Osteoblast (primary cell): ENCODE data around the gene FAM83E. TPM values are rescaled to one million over a fixed set of nuclear protein-coding genes. Genes with fewer than 3 reads are reported as not detected.

Experiments used
- DNase-seq: peaks from one replicate; pipeline ENCODE4 v3.0.0; 2011; ENCODE audit warnings: low spot score, mixed read lengths; ENCODE audit not compliant: insufficient read length; ENCODE audit errors: missing footprints
- H2AFZ ChIP-seq: 2 replicates; pipeline ENCODE4 v1.6.0; 2011; ENCODE audit warnings: mild to moderate bottlenecking, low read length
- H3K27ac ChIP-seq: 2 replicates; pipeline ENCODE4 v1.5.1; 2011; ENCODE audit warnings: mild to moderate bottlenecking, low read depth, low read length, moderate library complexity
- H3K27me3 ChIP-seq: 2 replicates; pipeline ENCODE4 v1.6.0; 2012; ENCODE audit warnings: mild to moderate bottlenecking, control low read depth, inconsistent platforms, low read length, moderate library complexity; ENCODE audit not compliant: insufficient read depth
- H3K36me3 ChIP-seq: 2 replicates; pipeline ENCODE4 v1.5.1; 2011; ENCODE audit warnings: mild to moderate bottlenecking, low read length, control low read depth, moderate library complexity; ENCODE audit not compliant: insufficient read depth
- H3K4me1 ChIP-seq: 2 replicates; pipeline ENCODE4 v1.5.1; 2011; ENCODE audit warnings: mild to moderate bottlenecking, low read length, control low read depth, moderate library complexity; ENCODE audit not compliant: insufficient read depth
- H3K4me2 ChIP-seq: 2 replicates; pipeline ENCODE4 v1.6.0; 2011; ENCODE audit warnings: mild to moderate bottlenecking, low read length; ENCODE audit not compliant: insufficient read depth
- H3K4me3 ChIP-seq: fragments of 200-600 bp; sonication (generic); 3 replicates; pipeline ENCODE4 v1.5.1; 2012; ENCODE audit warnings: mild to moderate bottlenecking, low read length, inconsistent platforms; ENCODE audit not compliant: insufficient read depth
- H3K79me2 ChIP-seq: 2 replicates; pipeline ENCODE4 v1.6.0; 2012; ENCODE audit warnings: mild to moderate bottlenecking, low read length, control low read depth, inconsistent platforms; ENCODE audit not compliant: insufficient read depth
- H3K9me3 ChIP-seq: 2 replicates; pipeline ENCODE4 v1.5.1; 2011; ENCODE audit warnings: low read depth, low read length, control low read depth
- H4K20me1 ChIP-seq: 2 replicates; pipeline ENCODE4 v1.6.0; 2012; ENCODE audit warnings: mild to moderate bottlenecking, low read length, control low read depth; ENCODE audit not compliant: insufficient read depth
- CTCF ChIP-seq: IDR thresholded peaks from 2 replicates; pipeline ENCODE4 v1.5.1; 2011; ENCODE audit warnings: mild to moderate bottlenecking, low read depth, low read length, moderate library complexity; ENCODE audit errors: extremely low read depth
- total RNA-seq: library from RNA; depleted of rRNA; stranded (reverse); fragments of >200 nt; gene quantifications from 2 replicates; pipeline ENCODE4 v1.2.3, GENCODE V29; 2012

FAM83E gene
- total RNA-seq, 1 donor = not detected

- Histone ChIP-seq H3K27me3 (no peaks in the 10 kb centered on the region), H2AFZ (peak overlapping the region; percentile 86), H3K27ac (peak overlapping the region; percentile 93), H3K79me2 (peaks cover 48% of the 10 kb centered on the region), H3K36me3 (peaks cover 33% of the 10 kb centered on the region), H4K20me1 (peaks cover 40% of the 10 kb centered on the region), H3K9me3 (no peaks in the 10 kb centered on the region), H3K4me3 (peak overlapping the region; percentile 100), H3K4me1 (peaks cover 33% of the 10 kb centered on the region), H3K4me2 (peak overlapping the region; percentile 88)
- peak; percentile 58 for DNase-seq
- TF ChIP-seq CTCF = no peak
Observed at GRCh38 chr19:48619692-48620585, 5.1 kb upstream of the FAM83E start.

- H2AFZ ChIP-seq = peak within 1 kb of the TSS; percentile 86
- peak within 1 kb of the TSS; percentile 88 for H3K4me2 ChIP-seq
- H3K4me3 ChIP-seq = peak within 1 kb of the TSS; percentile 100
- no peaks in the 10 kb centered on the region for H3K27me3 ChIP-seq
- H3K4me1 ChIP-seq = peaks cover 29% of the 10 kb centered on the region
- H3K36me3 ChIP-seq = peaks cover 35% of the 10 kb centered on the region
- DNase-seq = peak; percentile 99
- no peaks in the 10 kb centered on the region for H3K9me3 ChIP-seq
- peak within 1 kb of the TSS; percentile 93 for H3K27ac ChIP-seq
- TF ChIP-seq CTCF = no peak
- peaks cover 41% of the 10 kb centered on the region for H4K20me1 ChIP-seq
- peaks cover 48% of the 10 kb centered on the region for H3K79me2 ChIP-seq
Observed at GRCh38 chr19:48618916-48619691, 4.2 kb upstream of the FAM83E start, which contains the start of the genes RPL18 and SPHK2. RPL18 (minus strand) TSS chr19:48619178; CDS start chr19:48619143, 35 bp downstream. SPHK2 (plus strand) TSS chr19:48619506; CDS start chr19:48620515, 1,009 bp downstream.

DNA sequence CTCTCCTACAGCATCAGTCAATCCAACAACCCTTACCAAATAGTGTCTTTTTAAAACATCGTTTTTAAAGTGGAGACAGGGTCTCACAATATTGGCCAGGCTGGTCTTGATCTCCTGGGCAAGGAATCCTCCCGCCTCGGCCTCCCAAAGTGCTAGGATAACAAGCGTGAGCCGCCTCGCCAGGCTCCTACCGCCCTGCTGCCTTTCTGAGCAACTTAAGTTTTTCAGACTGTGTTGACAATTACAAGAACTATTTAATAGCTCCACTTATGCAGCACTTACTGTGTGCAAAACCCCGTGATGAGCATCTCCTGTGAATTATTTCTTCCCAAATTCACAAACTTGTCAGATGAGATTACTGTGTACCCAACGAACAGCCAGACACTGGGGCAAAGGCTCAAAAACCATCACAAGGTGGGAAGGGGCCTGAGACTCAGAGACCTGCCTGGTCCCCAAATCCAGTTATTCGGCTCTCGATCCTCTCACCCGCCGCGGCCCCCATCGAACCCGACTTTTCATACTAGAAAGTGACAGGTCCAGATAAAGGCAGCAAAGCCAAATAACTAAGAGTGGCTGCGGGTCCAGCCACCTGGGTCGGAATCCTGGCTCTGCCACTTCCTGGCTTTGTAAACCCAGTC lies 3.5 kb upstream of the FAM83E start:
- peaks cover 48% of the 10 kb centered on the region for H3K79me2 ChIP-seq
- H3K36me3 ChIP-seq = peaks cover 35% of the 10 kb centered on the region
- H3K4me1 ChIP-seq = peaks cover 24% of the 10 kb centered on the region
- peak overlapping the region; percentile 83 for H2AFZ ChIP-seq
- no peak for TF ChIP-seq CTCF
- H3K4me2 ChIP-seq = peak overlapping the region; percentile 81
- H3K27me3 ChIP-seq = no peaks in the 10 kb centered on the region
- DNase-seq = peak; percentile 83
- peaks cover 41% of the 10 kb centered on the region for H4K20me1 ChIP-seq
- peak overlapping the region; percentile 100 for H3K4me3 ChIP-seq
- no peaks in the 10 kb centered on the region for H3K9me3 ChIP-seq
- H3K27ac ChIP-seq = peak overlapping the region; percentile 93
